BJ (cell line): Measurements from ENCODE around the gene SEC61A1. TPM values are rescaled to one million over a fixed set of nuclear protein-coding genes. Genes with fewer than 3 reads are reported as not detected.
A peak's percentile ranks its signal among the peaks of the same experiment; 100 is the strongest.

Experiments used
- CTCF ChIA-PET: fragments of 350-600 bp; formaldehyde crosslinking; extraction: SDS; loops from one replicate; lab custom pipeline; 2021; ENCODE audit warnings: antibody characterized with exemption, inconsistent platforms; lab: Yijun Ruan, JAX
- POLR2A ChIA-PET: fragments of 300-600 bp; sonication (Branson Sonifier 250); formaldehyde crosslinking; extraction: SDS; loops from one replicate; lab custom pipeline; 2021; ENCODE audit warnings: antibody characterized with exemption; lab: Charles Lee
- DNase-seq: peaks from one replicate; pipeline ENCODE4 v3.0.0-alpha.2; 2011; ENCODE audit warnings: low read depth
- H3K27me3 ChIP-seq: 2 replicates; pipeline ENCODE4 v1.6.0; 2011; ENCODE audit warnings: low read length; ENCODE audit not compliant: control insufficient read depth, insufficient read depth
- H3K36me3 ChIP-seq: 2 replicates; pipeline ENCODE4 v1.5.1; 2011; ENCODE audit warnings: low read length; ENCODE audit not compliant: control insufficient read depth, insufficient read depth
- H3K4me3 ChIP-seq: 2 replicates; pipeline ENCODE4 v1.5.1; 2011; ENCODE audit warnings: low read depth, mild to moderate bottlenecking, control low read depth, low read length
- polyA plus RNA-seq: library from polyadenylated mRNA; depleted of rRNA; stranded (reverse); fragments of >200 nt; gene quantifications from 2 replicates; pipeline ENCODE4 v1.2.3, GENCODE V29; 2011
- TF ChIP-seq, protein P1 (sequence below): IDR thresholded peaks from 2 replicates; pipeline ENCODE4 v1.5.1; 2011; ENCODE audit warnings: low read depth, mild to moderate bottlenecking, control low read depth, inconsistent platforms, low read length, moderate library complexity; ENCODE audit not compliant: insufficient read depth

SEC61A1 gene
- polyA plus RNA-seq, 1 experiment: 458 TPM

DNA sequence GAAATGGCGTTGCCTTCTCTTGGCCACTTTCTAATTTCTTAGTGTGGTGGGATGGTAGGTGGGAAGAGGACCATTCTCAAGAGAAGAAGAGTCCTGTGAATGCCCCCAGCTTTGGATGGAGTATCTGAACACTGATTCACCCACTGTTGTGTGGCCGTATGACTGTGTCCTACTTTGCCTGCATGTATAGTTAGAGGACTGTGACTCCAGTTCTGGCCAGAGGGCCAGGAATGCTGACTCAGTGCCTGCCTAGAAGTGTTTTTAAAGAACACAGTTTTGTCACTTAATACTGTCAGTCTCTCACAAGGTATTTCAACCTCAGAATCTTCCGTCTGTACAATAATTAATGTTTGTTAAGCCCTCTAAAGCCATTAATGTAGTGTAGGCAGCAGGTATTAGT lies 2.1 kb downstream of the SEC61A1 start:
- ChIA-PET CTCF (no interaction called here), POLR2A (no interaction called here)
- TF ChIP-seq, protein P1, sequence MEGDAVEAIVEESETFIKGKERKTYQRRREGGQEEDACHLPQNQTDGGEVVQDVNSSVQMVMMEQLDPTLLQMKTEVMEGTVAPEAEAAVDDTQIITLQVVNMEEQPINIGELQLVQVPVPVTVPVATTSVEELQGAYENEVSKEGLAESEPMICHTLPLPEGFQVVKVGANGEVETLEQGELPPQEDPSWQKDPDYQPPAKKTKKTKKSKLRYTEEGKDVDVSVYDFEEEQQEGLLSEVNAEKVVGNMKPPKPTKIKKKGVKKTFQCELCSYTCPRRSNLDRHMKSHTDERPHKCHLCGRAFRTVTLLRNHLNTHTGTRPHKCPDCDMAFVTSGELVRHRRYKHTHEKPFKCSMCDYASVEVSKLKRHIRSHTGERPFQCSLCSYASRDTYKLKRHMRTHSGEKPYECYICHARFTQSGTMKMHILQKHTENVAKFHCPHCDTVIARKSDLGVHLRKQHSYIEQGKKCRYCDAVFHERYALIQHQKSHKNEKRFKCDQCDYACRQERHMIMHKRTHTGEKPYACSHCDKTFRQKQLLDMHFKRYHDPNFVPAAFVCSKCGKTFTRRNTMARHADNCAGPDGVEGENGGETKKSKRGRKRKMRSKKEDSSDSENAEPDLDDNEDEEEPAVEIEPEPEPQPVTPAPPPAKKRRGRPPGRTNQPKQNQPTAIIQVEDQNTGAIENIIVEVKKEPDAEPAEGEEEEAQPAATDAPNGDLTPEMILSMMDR: no peak
- Histone ChIP-seq H3K4me3 (peak overlapping the region; percentile 99), H3K27me3 (no peaks in the 10 kb centered on the region), H3K36me3 (peaks cover 15% of the 10 kb centered on the region)
- DNase-seq: no peak

DNA sequence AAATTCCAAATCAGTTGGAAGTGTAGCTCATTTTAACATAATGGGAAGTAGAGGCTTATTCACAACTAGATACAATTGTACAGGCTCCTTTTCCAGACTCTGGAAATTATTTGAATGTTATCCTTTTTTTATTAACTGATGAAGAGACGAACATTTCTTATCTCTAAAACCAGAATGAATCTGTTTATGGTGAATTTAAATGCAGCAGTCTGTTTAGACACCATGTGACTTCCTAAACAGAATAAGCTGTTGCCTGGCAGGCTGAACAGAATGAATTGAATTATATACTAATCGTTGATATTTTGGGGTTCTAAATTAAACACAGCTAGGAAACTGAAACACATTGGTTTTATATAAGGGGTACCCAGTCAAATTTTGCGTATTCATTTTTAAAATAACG lies 4.0 kb downstream of the SEC61A1 start:
- no peak for DNase-seq
- ChIA-PET CTCF (interaction anchor here (1.0 kb wide), 2 partner anchors 233 to 481 kb away, joined by 3 read pairs; no protein-coding TSS in a partner anchor), POLR2A (interaction anchor here (0.6 kb wide), 1 partner anchor 239 kb away, joined by 3 read pairs; no protein-coding TSS in a partner anchor)
- H3K4me3 ChIP-seq: no peak overlapping the region
- H3K36me3 ChIP-seq: peaks cover 19% of the 10 kb centered on the region
- TF ChIP-seq, protein P1: no peak
- H3K27me3 ChIP-seq: no peaks in the 10 kb centered on the region

DNA sequence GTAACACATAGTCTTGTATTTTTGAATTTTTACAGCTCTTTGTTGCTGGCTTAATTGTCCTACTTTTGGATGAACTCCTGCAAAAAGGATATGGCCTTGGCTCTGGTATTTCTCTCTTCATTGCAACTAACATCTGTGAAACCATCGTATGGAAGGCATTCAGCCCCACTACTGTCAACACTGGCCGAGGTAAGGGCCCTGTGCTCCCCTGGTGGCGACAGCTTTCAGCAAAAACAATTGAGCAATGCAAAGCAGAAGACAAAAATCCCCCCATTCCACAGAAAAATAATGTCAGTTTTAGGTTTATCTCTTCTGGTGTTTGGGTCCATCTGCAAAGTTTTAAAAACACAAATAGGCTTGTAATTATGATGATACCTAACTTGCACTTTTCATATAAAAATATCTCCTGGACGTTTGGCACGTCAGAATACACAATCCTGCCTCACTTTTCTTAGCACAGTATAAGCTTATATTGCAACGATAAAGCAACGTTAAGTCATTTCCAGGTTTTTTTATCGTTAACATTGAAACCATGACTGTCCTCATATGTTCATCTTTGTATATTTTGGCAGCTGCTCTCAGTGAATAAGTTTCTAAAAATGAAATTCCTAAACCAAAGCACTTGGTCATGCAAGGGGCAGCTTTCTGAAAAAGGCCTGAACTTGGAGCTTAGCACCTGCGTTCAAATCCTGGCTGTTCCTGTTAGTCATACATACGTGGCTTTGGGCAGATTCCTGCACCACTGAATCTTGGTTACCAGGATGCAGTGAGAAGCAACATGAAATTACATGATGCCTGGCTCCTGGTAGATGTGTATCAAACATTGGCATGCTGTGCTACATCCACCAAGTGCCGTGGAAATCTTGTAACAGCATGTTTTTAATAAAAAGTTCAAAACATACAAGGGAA lies 8.5 kb downstream of the SEC61A1 start:
- TF ChIP-seq, protein P1: peak; percentile 42
- no peak overlapping the region for H3K4me3 ChIP-seq
- peaks cover 35% of the 10 kb centered on the region for H3K36me3 ChIP-seq
- POLR2A ChIA-PET: interaction anchor here (0.6 to 0.7 kb wide), 2 partner anchors 238 to 437 kb away, joined by 3 to 4 read pairs; partner anchors contain the start of gene MGLL
- no peaks in the 10 kb centered on the region for H3K27me3 ChIP-seq
- CTCF ChIA-PET: interaction anchor here (1.0 to 1.2 kb wide), 3 partner anchors 13 to 363 kb away, joined by 3 to 5 read pairs (median 4); no protein-coding TSS in a partner anchor
- DNase-seq: peak; percentile 96

DNA sequence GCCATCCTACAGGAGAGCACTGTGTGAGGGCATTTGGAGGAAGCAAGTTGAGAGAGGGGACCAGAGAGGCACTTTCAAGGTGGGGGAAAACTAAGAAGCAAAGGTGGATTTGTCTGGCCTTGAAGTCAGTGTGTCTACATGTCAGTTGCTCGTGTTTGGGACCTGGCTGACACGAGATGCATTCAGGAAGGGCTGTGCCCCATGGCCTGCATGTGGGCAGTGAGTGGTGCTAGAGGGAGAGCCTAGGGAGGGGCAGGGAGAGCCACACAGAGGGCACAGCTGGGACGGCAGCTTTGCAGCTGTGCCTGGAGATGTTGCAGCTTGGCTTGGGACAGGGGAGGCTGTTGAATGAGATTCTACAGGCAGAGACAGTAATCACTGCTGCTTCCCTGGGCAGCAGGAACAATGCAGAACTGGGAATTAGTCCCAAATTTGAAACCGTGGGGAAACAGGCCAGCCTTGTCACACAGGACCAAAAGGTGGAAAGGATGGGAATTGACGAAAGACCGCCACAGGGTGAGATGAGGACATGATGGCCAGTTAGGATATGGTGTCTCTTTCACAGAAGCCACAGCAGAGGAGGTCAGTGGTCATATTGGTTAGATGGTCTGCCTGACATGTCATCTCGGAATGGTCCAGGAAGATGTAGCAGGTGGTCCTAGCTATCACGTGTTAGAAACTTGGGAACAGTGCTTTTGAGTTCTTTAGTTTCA lies 10.0 kb downstream of the SEC61A1 start:
- H3K27me3 ChIP-seq: no peaks in the 10 kb centered on the region
- DNase-seq: no peak
- no peak overlapping the region for H3K4me3 ChIP-seq
- TF ChIP-seq, protein P1: no peak
- peaks cover 42% of the 10 kb centered on the region for H3K36me3 ChIP-seq
- CTCF ChIA-PET: no interaction called here
- POLR2A ChIA-PET: no interaction called here

DNA sequence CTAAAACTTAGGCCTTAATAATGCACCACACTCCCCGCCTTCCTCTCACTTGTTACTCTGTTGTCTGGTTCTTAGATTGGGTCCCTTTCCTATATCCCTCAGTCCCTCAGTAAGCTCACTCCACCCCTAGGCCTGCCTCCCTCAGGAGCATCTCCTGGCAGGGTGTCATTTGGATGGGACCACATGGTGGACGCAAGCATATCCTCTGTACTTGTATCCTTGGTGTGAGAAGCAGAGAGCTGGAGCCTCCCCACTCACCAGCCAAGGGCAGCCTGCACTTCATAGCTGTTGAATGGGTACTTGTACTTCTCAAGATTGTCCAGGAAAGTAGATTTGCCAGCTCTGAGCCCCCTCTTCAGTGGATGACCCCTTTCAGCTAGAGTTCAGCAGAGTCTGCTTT lies 11.6 kb downstream of the SEC61A1 start:
- Histone ChIP-seq H3K36me3 (peaks cover 50% of the 10 kb centered on the region), H3K27me3 (no peaks in the 10 kb centered on the region), H3K4me3 (no peak overlapping the region)
- ChIA-PET CTCF (no interaction called here), POLR2A (no interaction called here)
- TF ChIP-seq, protein P1: no peak
- DNase-seq: no peak
